Right ventricle myocardium inferior (tissue), 1 donor: ENCODE results near the gene OR1A1. TPM values are rescaled to one million over a fixed set of nuclear protein-coding genes. Genes with fewer than 3 reads are reported as not detected.

Experiments
- total RNA-seq: library from RNA; stranded (reverse); fragmentation: NEBNext Ultra II Directional; extraction: Animal tissue kit (Norgen Biotek cat#: 25700); gene quantifications from one replicate; pipeline ENCODE4 v1.2.1, GENCODE V29; 2021
- donor health status: DM: no; HTN: yes; CAD: no; lungs with severe emphysema.

Gene OR1A1
- total RNA-seq, 1 donor from 2014 or later, result not detected

Other genes with a start within 250 kb of the OR1A1 start
- not detected for gene OR1D5, start 144.1 kb upstream of the OR1A1 start, total RNA-seq
- not detected for gene OR1D2, start 103.2 kb upstream of the OR1A1 start, total RNA-seq
- not detected for gene OR1G1, start 80.1 kb upstream of the OR1A1 start, total RNA-seq
- gene OR1A2, start 10.1 kb upstream of the OR1A1 start, total RNA-seq, result not detected
- gene OR3A1, start 90.7 kb downstream of the OR1A1 start, total RNA-seq, result not detected
- gene OR3A2, start 178.6 kb downstream of the OR1A1 start, total RNA-seq, result 0.22 TPM
- gene OR1E1, start 190.7 kb downstream of the OR1A1 start, total RNA-seq, result not detected
- gene OR3A3, start 203.7 kb downstream of the OR1A1 start, total RNA-seq, result not detected
- not detected for gene OR1E2, start 226.2 kb downstream of the OR1A1 start, total RNA-seq